Caco-2 (cell line): ENCODE measurements around the gene DNAAF8. TPM values are rescaled to one million over a fixed set of nuclear protein-coding genes. Genes with fewer than 3 reads are reported as not detected.
A peak's percentile ranks its signal among the peaks of the same experiment; 100 is the strongest.

Source experiments
- BruUV-seq: library from RNA; stranded (reverse); fragments of 400-500 nt; replicated peaks from 2 replicates; lab custom pipeline; 2021; lab: Mats Ljungman, UMichigan
- CTCF ChIA-PET: fragments of 300-600 bp; sonication (Branson Sonifier 250); formaldehyde crosslinking; loops from one replicate; lab custom pipeline; 2022; ENCODE audit warnings: antibody characterized with exemption; lab: Charles Lee
- POLR2A ChIA-PET: fragments of 300-600 bp; sonication (Branson Sonifier 250); formaldehyde crosslinking; loops from one replicate; lab custom pipeline; 2022; ENCODE audit warnings: antibody characterized with exemption; lab: Charles Lee
- DNase-seq, 2 experiments: peaks; one replicate each; pipeline versions ENCODE4 v3.0.0 to v3.0.0-alpha.2; 2020 to 2022
- H3K27me3 ChIP-seq: replicated peaks from 2 replicates; pipeline ENCODE4 v1.6.0; 2011; ENCODE audit warnings: low read length; ENCODE audit not compliant: control insufficient read depth, insufficient read depth
- H3K36me3 ChIP-seq: 2 replicates; pipeline ENCODE4 v1.5.1; 2011; ENCODE audit warnings: low read length; ENCODE audit not compliant: control insufficient read depth, insufficient read depth
- H3K4me1 ChIP-seq: fragments of 250-450 bp; sonication (Bioruptor Pico); 2 replicates; pipeline ENCODE4 v1.5.1; 2020; ENCODE audit warnings: mild to moderate bottlenecking
- H3K4me3 ChIP-seq: 2 replicates; pipeline ENCODE4 v1.5.1; 2011; ENCODE audit warnings: low read depth, mild to moderate bottlenecking, control low read depth, low read length
- H3K9me3 ChIP-seq: fragments of 250-450 bp; sonication (Bioruptor Pico); 2 replicates; pipeline ENCODE4 v1.5.1; 2020; ENCODE audit warnings: mild to moderate bottlenecking, moderate library complexity
- H3K27ac Mint-ChIP-seq: one replicate; pipeline ENCODE4 v1.8.0; 2022; ENCODE audit warnings: mixed read lengths; ENCODE audit not compliant: unreplicated experiment
- H3K27me3 Mint-ChIP-seq: one replicate; pipeline ENCODE4 v1.8.0; 2022; ENCODE audit warnings: mixed read lengths; ENCODE audit not compliant: insufficient read depth, unreplicated experiment
- H3K36me3 Mint-ChIP-seq: one replicate; pipeline ENCODE4 v1.8.0; 2022; ENCODE audit warnings: mild to moderate bottlenecking, mixed read lengths; ENCODE audit not compliant: insufficient read depth, unreplicated experiment
- H3K4me1 Mint-ChIP-seq: one replicate; pipeline ENCODE4 v1.8.0; 2022; ENCODE audit warnings: low read depth, mixed read lengths; ENCODE audit not compliant: unreplicated experiment
- H3K4me3 Mint-ChIP-seq: one replicate; pipeline ENCODE4 v1.8.0; 2022; ENCODE audit warnings: mild to moderate bottlenecking, moderate library complexity, mixed read lengths; ENCODE audit not compliant: unreplicated experiment
- H3K9me3 Mint-ChIP-seq: one replicate; pipeline ENCODE4 v1.8.0; 2022; ENCODE audit warnings: mixed read lengths; ENCODE audit not compliant: unreplicated experiment
- CTCF ChIP-seq, 2 experiments: fragments of 200-600 bp in 1 of 2; IDR thresholded peaks; 1 replicate in 1 of 2; 2 replicates in 1 of 2; pipeline versions ENCODE4 v1.5.1 to v1.8.0; 2011 to 2022; ENCODE audit warnings: antibody characterized with exemption in 1 of 2, control low read depth in 1 of 2, inconsistent platforms in 1 of 2, low read depth in 1 of 2, low read length in 1 of 2, mild to moderate bottlenecking in 1 of 2, moderate library complexity in 1 of 2; ENCODE audit not compliant: insufficient read depth in 1 of 2, severe bottlenecking in 1 of 2, unreplicated experiment in 1 of 2
- intact Hi-C: fragments of 100-400 bp; cut with micrococcal nuclease; formaldehyde crosslinking; loops from one replicate; pipeline ENCODE4 v1.10.0; 2022; ENCODE audit not compliant: unreplicated experiment
- total RNA-seq: library from RNA; stranded (reverse); gene quantifications from 2 replicates; pipeline ENCODE4 v1.2.3, GENCODE V29; 2022

The DNAAF8 gene
- total RNA-seq, 1 experiment from 2014 or later: 0.54 TPM

GRCh38 chr16:4694642-4695451 lies 39.5 kb upstream of the DNAAF8 start:
- POLR2A ChIA-PET: no interaction called here
- H3K4me3 Mint-ChIP-seq: peak overlapping the region; percentile 76
- intact Hi-C loops: loop anchor here (5.0 kb wide), 1 partner anchor 107 kb away; the partner anchor contains the start of gene ROGDI
- 0 out of 2 replicates have a peak, but pooled peaks cover 6% of the 10 kb centered on the region for H3K4me1 ChIP-seq
- no peaks in the 10 kb centered on the region for H3K4me1 Mint-ChIP-seq
- H3K27me3 Mint-ChIP-seq: no peaks in the 10 kb centered on the region
- DNase-seq: peak in 1 of 2 experiments; percentile 32
- no peaks in the 10 kb centered on the region for H3K27me3 ChIP-seq
- no peak overlapping the region for H3K27ac Mint-ChIP-seq
- no peak for TF ChIP-seq CTCF (IDR thresholded peaks at IDR 0.05; ENCODE audit: insufficient read depth in 1 of 2, low read depth in 1 of 2, low read length in 1 of 2, severe bottlenecking in 1 of 2, unreplicated experiment in 1 of 2)
- H3K36me3 Mint-ChIP-seq: peaks cover 49% of the 10 kb centered on the region
- CTCF ChIA-PET: interaction anchor here (2.0 kb wide), 1 partner anchor 93 kb away, joined by 6 read pairs; the partner anchor contains the start of gene SEPTIN12
- H3K9me3 ChIP-seq: no peaks in the 10 kb centered on the region
- H3K4me3 ChIP-seq: peak overlapping the region; percentile 100
- H3K36me3 ChIP-seq: no peaks in the 10 kb centered on the region; the same call in 1 of the 2 replicates
- no peaks in the 10 kb centered on the region for H3K9me3 Mint-ChIP-seq
- TSS peak; percentile 14 for BruUV-seq

GRCh38 chr16:4695473-4696171 lies 38.7 kb upstream of the DNAAF8 start:
- BruUV-seq: no TSS peak
- DNase-seq: no peak
- H3K27me3 ChIP-seq: no peaks in the 10 kb centered on the region
- Mint-ChIP-seq H3K4me3 (peak overlapping the region; percentile 76), H3K27me3 (no peaks in the 10 kb centered on the region), H3K9me3 (no peaks in the 10 kb centered on the region), H3K36me3 (peaks cover 52% of the 10 kb centered on the region), H3K27ac (no peak overlapping the region), H3K4me1 (no peaks in the 10 kb centered on the region)
- ChIA-PET POLR2A (no interaction called here), CTCF (interaction anchor here (2.0 kb wide), 1 partner anchor 93 kb away, joined by 6 read pairs; the partner anchor contains the start of gene SEPTIN12)
- 0 out of 2 replicates have a peak, but pooled peaks cover 6% of the 10 kb centered on the region for H3K4me1 ChIP-seq
- no peak overlapping the region for H3K4me3 ChIP-seq
- no peak for TF ChIP-seq CTCF (IDR thresholded peaks at IDR 0.05; ENCODE audit: insufficient read depth in 1 of 2, low read depth in 1 of 2, low read length in 1 of 2, severe bottlenecking in 1 of 2, unreplicated experiment in 1 of 2)
- H3K36me3 ChIP-seq: no peaks in the 10 kb centered on the region; the same call in 1 of the 2 replicates
- no peaks in the 10 kb centered on the region for H3K9me3 ChIP-seq
- intact Hi-C loops: no loop called here
